H1 (cell line): Measurements from ENCODE around the gene UVRAG. TPM values are rescaled to one million over a fixed set of nuclear protein-coding genes. Genes with fewer than 3 reads are reported as not detected.

ENCODE experiments used
- CTCF ChIA-PET: fragments of 300-600 bp; sonication (Branson Sonifier 250); formaldehyde crosslinking; loops from one replicate; lab custom pipeline; 2021; ENCODE audit not compliant: partially characterized antibody; lab: Charles Lee
- POLR2A ChIA-PET: fragments of 300-600 bp; sonication (Branson Sonifier 250); formaldehyde crosslinking; loops from one replicate; lab custom pipeline; 2021; ENCODE audit warnings: inconsistent platforms; ENCODE audit not compliant: partially characterized antibody; lab: Charles Lee
- DNase-seq, 2 experiments: peaks; one replicate each; pipeline versions ENCODE4 v3.0.0 to v3.0.0-alpha.2; 2010 to 2022; ENCODE audit warnings: low spot score in 2 of 2, low read depth in 1 of 2, mixed read lengths in 1 of 2
- FAIRE-seq: peaks from 2 replicates; lab custom pipeline; 2011; peaks lifted over from hg19 to GRCh38; lab: Jason Lieb, UNC
- H2AFZ ChIP-seq: 2 replicates; pipeline ENCODE4 v1.8.1; 2012; ENCODE audit warnings: low read length, inconsistent platforms
- H2AK5ac ChIP-seq: 2 replicates; pipeline ENCODE4 v1.6.1; 2013; ENCODE audit warnings: low read depth, low read length
- H2BK120ac ChIP-seq: replicated peaks from 2 replicates; pipeline ENCODE3; 2013; ENCODE audit warnings: low read depth, low read length, inconsistent platforms
- H2BK12ac ChIP-seq: 2 replicates; pipeline ENCODE4 v1.6.1; 2013; ENCODE audit warnings: low read depth, low read length
- H2BK15ac ChIP-seq: 2 replicates; pipeline ENCODE4 v1.6.1; 2013; ENCODE audit warnings: low read length
- H2BK20ac ChIP-seq: 2 replicates; pipeline ENCODE4 v1.6.1; 2013; ENCODE audit warnings: low read length
- H2BK5ac ChIP-seq: 2 replicates; pipeline ENCODE4 v1.6.1; 2013; ENCODE audit warnings: low read depth, low read length
- H3K14ac ChIP-seq: 2 replicates; pipeline ENCODE4 v1.6.1; 2013; ENCODE audit warnings: inconsistent platforms; ENCODE audit not compliant: insufficient read length
- H3K18ac ChIP-seq: 2 replicates; pipeline ENCODE4 v1.6.1; 2013; ENCODE audit warnings: low read length; ENCODE audit errors: extremely low read depth
- H3K23ac ChIP-seq: 2 replicates; pipeline ENCODE4 v1.6.1; 2013; ENCODE audit warnings: inconsistent platforms; ENCODE audit not compliant: insufficient read length
- H3K23me2 ChIP-seq: 2 replicates; pipeline ENCODE4 v1.6.1; 2013; ENCODE audit warnings: low read depth, low read length
- H3K27ac ChIP-seq: 2 replicates; pipeline ENCODE4 v1.6.1; 2011; ENCODE audit warnings: low read depth, low read length, inconsistent platforms
- H3K27me3 ChIP-seq, 4 experiments: replicated peaks in 1 of 4; 1 replicate in 1 of 4; 2 replicates in 3 of 4; pipeline versions ENCODE4 v1.6.1 to v1.8.1; 2011 to 2013; ENCODE audit warnings: low read length in 3 of 4, mild to moderate bottlenecking in 3 of 4, inconsistent platforms in 2 of 4, mixed read lengths in 2 of 4, moderate library complexity in 1 of 4; ENCODE audit not compliant: control insufficient read depth in 3 of 4, insufficient read depth in 3 of 4; ENCODE audit errors: extremely low read depth in 1 of 4
- H3K36me3 ChIP-seq, 4 experiments: 2 replicates each; pipeline versions ENCODE4 v1.6.1 to v1.8.1; 2011 to 2013; ENCODE audit warnings: mild to moderate bottlenecking in 4 of 4, low read length in 3 of 4, moderate library complexity in 2 of 4, control low read depth in 1 of 4, inconsistent platforms in 1 of 4; ENCODE audit not compliant: insufficient read depth in 4 of 4, control insufficient read depth in 2 of 4
- H3K4ac ChIP-seq: replicated peaks from 2 replicates; pipeline ENCODE3; 2013; ENCODE audit warnings: low read length, low read depth, mixed read lengths, inconsistent platforms; ENCODE audit not compliant: insufficient read length
- H3K4me1 ChIP-seq, 4 experiments: replicated peaks in 1 of 4; 1 replicate in 1 of 4; 2 replicates in 3 of 4; pipeline versions ENCODE4 v1.6.1 to v1.8.1; 2011 to 2013; ENCODE audit warnings: low read length in 3 of 4, inconsistent platforms in 2 of 4, mixed read lengths in 1 of 4; ENCODE audit not compliant: insufficient read depth in 4 of 4, control insufficient read depth in 3 of 4
- H3K4me2 ChIP-seq, 2 experiments: 2 replicates each; pipeline versions ENCODE4 v1.6.1 to v1.8.1; 2011 to 2013; ENCODE audit warnings: low read depth in 2 of 2, low read length in 2 of 2, control low read depth in 1 of 2, inconsistent platforms in 1 of 2, mild to moderate bottlenecking in 1 of 2; ENCODE audit not compliant: insufficient read depth in 1 of 2
- H3K4me3 ChIP-seq, 4 experiments: fragments of 200-600, 300-600 bp in 1 of 4; sonication (generic), shearing (Covaris generic), sonication (Bioruptor Twin) in 1 of 4; 2 replicates each; pipeline versions ENCODE4 v1.5.1 to v1.8.1; 2011 to 2016; ENCODE audit warnings: low read length in 4 of 4, low read depth in 3 of 4, control low read depth in 2 of 4, inconsistent platforms in 2 of 4, mild to moderate bottlenecking in 2 of 4, mixed read lengths in 1 of 4, moderate library complexity in 1 of 4; ENCODE audit not compliant: insufficient read depth in 2 of 4; ENCODE audit errors: extremely low read depth in 1 of 4
- H3K56ac ChIP-seq: replicated peaks from 2 replicates; pipeline ENCODE3; 2013; ENCODE audit warnings: low read depth, mild to moderate bottlenecking, mixed read lengths, low read length, inconsistent platforms; ENCODE audit not compliant: insufficient read length
- H3K79me1 ChIP-seq: 2 replicates; pipeline ENCODE4 v1.6.1; 2013; ENCODE audit warnings: low read depth, low read length, control low read depth
- H3K79me2 ChIP-seq, 2 experiments: 2 replicates each; pipeline versions ENCODE4 v1.6.1 to v1.8.1; 2012 to 2013; ENCODE audit warnings: low read length in 2 of 2, mild to moderate bottlenecking in 2 of 2, inconsistent platforms in 1 of 2; ENCODE audit not compliant: insufficient read depth in 2 of 2, control insufficient read depth in 1 of 2
- H3K9ac ChIP-seq, 4 experiments: replicated peaks in 1 of 4; 1 replicate in 1 of 4; 2 replicates in 3 of 4; pipeline versions ENCODE4 v1.6.1 to v1.8.1; 2011 to 2013; ENCODE audit warnings: low read depth in 3 of 4, low read length in 3 of 4, control low read depth in 2 of 4, mild to moderate bottlenecking in 2 of 4, moderate library complexity in 2 of 4, inconsistent platforms in 1 of 4; ENCODE audit errors: extremely low read depth in 1 of 4
- H3K9me3 ChIP-seq, 2 experiments: 2 replicates each; pipeline versions ENCODE4 v1.6.1 to v1.8.1; 2012 to 2013; ENCODE audit warnings: mild to moderate bottlenecking in 2 of 2, moderate library complexity in 2 of 2, control low read depth in 1 of 2, inconsistent platforms in 1 of 2, low read depth in 1 of 2, low read length in 1 of 2, mixed read lengths in 1 of 2; ENCODE audit not compliant: insufficient read depth in 2 of 2
- H4K20me1 ChIP-seq, 2 experiments: replicated peaks in 1 of 2; 2 replicates each; pipeline versions ENCODE3 to v1.8.1; 2011 to 2013; ENCODE audit warnings: inconsistent platforms in 2 of 2, low read length in 2 of 2, mild to moderate bottlenecking in 1 of 2; ENCODE audit not compliant: insufficient read depth in 2 of 2, control insufficient read depth in 1 of 2
- H4K5ac ChIP-seq: 2 replicates; pipeline ENCODE4 v1.6.1; 2013; ENCODE audit warnings: low read length, low read depth, mixed read lengths, inconsistent platforms; ENCODE audit not compliant: insufficient read length
- H4K8ac ChIP-seq: 2 replicates; pipeline ENCODE4 v1.8.0; 2013; ENCODE audit warnings: mild to moderate bottlenecking, moderate library complexity, low read length, inconsistent platforms; ENCODE audit not compliant: insufficient read depth; ENCODE audit errors: extremely low read depth
- H4K91ac ChIP-seq: replicated peaks from 2 replicates; pipeline ENCODE3; 2013; ENCODE audit warnings: low read length, mixed read lengths, inconsistent platforms; ENCODE audit not compliant: insufficient read length
- ASH2L ChIP-seq: fragments of 200-600, 300-600 bp; sonication (generic); IDR thresholded peaks from one replicate; pipeline ENCODE4 v1.7.1; 2017; ENCODE audit warnings: low read length
- CBX8 ChIP-seq: fragments of 300-800, 300-1000 bp; sonication (generic); IDR thresholded peaks from 2 replicates; pipeline ENCODE4 v1.7.1; 2016; ENCODE audit warnings: low read depth, low read length, borderline replicate concordance
- CREB1 ChIP-seq: IDR thresholded peaks from 2 replicates; pipeline ENCODE4 v1.6.1; 2012; ENCODE audit warnings: inconsistent platforms
- GTF2F1 ChIP-seq: IDR thresholded peaks from 2 replicates; pipeline ENCODE4 v1.6.1; 2012; ENCODE audit warnings: low read depth, low read length, improper control_type of control experiment, borderline replicate concordance
- JUND ChIP-seq: IDR thresholded peaks from 2 replicates; pipeline ENCODE4 v1.6.1; 2011; ENCODE audit warnings: mild to moderate bottlenecking, improper control_type of control experiment, low read length
- POLR2A ChIP-seq, 2 experiments: IDR thresholded peaks; 1 replicate in 1 of 2; 2 replicates in 1 of 2; pipeline ENCODE4 v1.6.1; 2011; ENCODE audit warnings: low read depth in 2 of 2, low read length in 2 of 2, mild to moderate bottlenecking in 2 of 2; ENCODE audit errors: control extremely low read depth in 1 of 2
- RFX5 ChIP-seq: IDR thresholded peaks from 2 replicates; pipeline ENCODE4 v1.6.1; 2011; ENCODE audit warnings: low read depth, low read length, improper control_type of control experiment, borderline replicate concordance
- SIRT6 ChIP-seq: IDR thresholded peaks from one replicate; pipeline ENCODE4 v1.7.1; 2012; ENCODE audit warnings: low read length, inconsistent platforms
- TAF1 ChIP-seq: IDR thresholded peaks from 2 replicates; pipeline ENCODE4 v1.6.1; 2011; ENCODE audit warnings: mild to moderate bottlenecking, low read depth, low read length
- TBP ChIP-seq: IDR thresholded peaks from 2 replicates; pipeline ENCODE4 v1.6.1; 2011; ENCODE audit warnings: low read depth, low read length, improper control_type of control experiment
- ZNF274 ChIP-seq: IDR thresholded peaks from 2 replicates; pipeline ENCODE4 v1.7.0; 2012; ENCODE audit warnings: low read length, borderline replicate concordance; ENCODE audit errors: extremely low read depth
- WGBS, 2 experiments: shearing (Covaris generic) in 1 of 2; methylation state at CpG; one replicate each; pipeline versions ENCODE4 v1.1.6 to v1.1.7; 2013 to 2015; ENCODE audit warnings: low lambda C conversion rate in 2 of 2, mixed read lengths in 2 of 2, inconsistent platforms in 1 of 2, low coverage in 1 of 2, missing lambda C conversion rate in 1 of 2; ENCODE audit not compliant: insufficient replicate concordance in 2 of 2, insufficient coverage in 1 of 2, insufficient read length in 1 of 2; ENCODE audit errors: extremely low coverage in 1 of 2, missing lambda C conversion rate in 1 of 2; 5-methylcytosine and 5-hydroxymethylcytosine counted together
- polyA plus RNA-seq, 7 experiments: library from polyadenylated mRNA; depleted of rRNA in 3 of 7; stranded (reverse) in 5 of 7; unstranded in 2 of 7; fragments of >200 nt in 5 of 7; fragments of 200-250 nt in 2 of 7; gene quantifications; 1 replicate in 5 of 7; 2 replicates in 1 of 7; 4 replicates in 1 of 7; pipeline versions ENCODE4 v1.2.1 to v1.2.3, GENCODE V29; 2011 to 2013; ENCODE audit warnings: missing spikeins in 2 of 7, mixed read lengths in 2 of 7
- total RNA-seq: library from RNA; stranded (reverse); fragmentation: NEBNext Ultra II Directional; extraction: Animal tissue kit (Norgen Biotek cat#: 25700); gene quantifications from 2 replicates; pipeline ENCODE4 v1.2.1, GENCODE V29; 2021
- TF ChIP-seq, protein P1 (sequence below): IDR thresholded peaks from 2 replicates; pipeline ENCODE4 v1.6.1; 2011; ENCODE audit warnings: low read depth, mild to moderate bottlenecking, low read length; ENCODE audit not compliant: insufficient read depth

UVRAG gene
- total and polyA plus RNA-seq, 2 of the 8 experiments (the other 6 are each of a cell fraction or from before 2014, with no cell fraction given), result 5.5 to 14.7 TPM

- Histone ChIP-seq H2BK15ac (no peak overlapping the region), H3K27me3 (no peaks in the 10 kb centered on the region), H4K20me1 (no peaks in the 10 kb centered on the region), H3K4me2 (no peak overlapping the region), H3K79me1 (no peaks in the 10 kb centered on the region), H3K9ac (no peak overlapping the region)
- TF ChIP-seq, protein P1, sequence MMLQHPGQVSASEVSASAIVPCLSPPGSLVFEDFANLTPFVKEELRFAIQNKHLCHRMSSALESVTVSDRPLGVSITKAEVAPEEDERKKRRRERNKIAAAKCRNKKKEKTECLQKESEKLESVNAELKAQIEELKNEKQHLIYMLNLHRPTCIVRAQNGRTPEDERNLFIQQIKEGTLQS, result no peak
- TF ChIP-seq POLR2A (IDR thresholded peaks at IDR 0.05; ENCODE audit: control extremely low read depth in 1 of 2, low read depth in 2 of 2, low read length in 2 of 2) (no peak), GTF2F1 (no peak), RFX5 (no peak), SIRT6 (no peak), CBX8 (no peak), TAF1 (no peak), TBP (no peak), ZNF274 (no peak), JUND (no peak), ASH2L (no peak), CREB1 (no peak)
- TF ChIP-seq, all 59 proteins: peak for 0
- Histone ChIP-seq H3K27ac (no peak overlapping the region), H4K5ac (no peak overlapping the region), H3K18ac (no peak overlapping the region), H3K23ac (no peak overlapping the region), H2AFZ (no peak overlapping the region), H4K8ac (no peak overlapping the region), H3K56ac (no peak overlapping the region), H3K9me3 (no peaks in the 10 kb centered on the region), H3K4me1 (no peaks in the 10 kb centered on the region), H2BK12ac (no peak overlapping the region), H3K79me2 (no peaks in the 10 kb centered on the region), H3K4ac (no peak overlapping the region), H3K4me3 (no peak overlapping the region), H2AK5ac (no peak overlapping the region), H2BK20ac (no peak overlapping the region), H2BK5ac (no peak overlapping the region), H3K23me2 (no peaks in the 10 kb centered on the region), H3K14ac (no peak overlapping the region), H3K36me3 (peaks cover 0 to under 1% (median 0%) of the 10 kb centered on the region in 4 experiments; a peak in 2 of 8 replicates), H4K91ac (no peak overlapping the region), H2BK120ac (no peak overlapping the region)
- ChIA-PET POLR2A (no interaction called here), CTCF (interaction anchor here (2.2 to 3.0 kb wide), 2 partner anchors 11 to 17 kb away, joined by 4 to 21 read pairs; no protein-coding TSS in a partner anchor)
- DNase-seq (no peak), FAIRE-seq (no peak)
- 89% methylated on average over 5 of the region's 5 CpGs; no CpG with 5 or more reads in 1 of the 2 experiments for WGBS, 2 experiments
Observed at GRCh38 chr11:76135491-76135890, 320.5 kb downstream of the UVRAG start.
